Lung (tissue), 12 donors: ENCODE data around the gene CHFR. TPM values are rescaled to one million over a fixed set of nuclear protein-coding genes. Genes with fewer than 3 reads are reported as not detected.
"Not testable (repeated sequence)": the region's sequence is repeated elsewhere in the genome, so short reads cannot be mapped to it uniquely, and the experiment has no call there.

Source experiments
- ATAC-seq: fragments of 200-7000 bp; cut with Tn5 transposase; one replicate; pipeline ENCODE4 v1.9.1; 2020; ENCODE audit warnings: moderate number of reproducible peaks; ENCODE audit not compliant: insufficient read depth, low FRiP score
- DNase-seq, 3 donors: peaks; one replicate each; pipeline ENCODE4 v3.0.0-alpha.2; 2013 to 2017
- H3K27ac ChIP-seq, 2 donors: one replicate each; pipeline ENCODE4 v1.5.1; 2013; ENCODE audit warnings: mild to moderate bottlenecking in 2 of 2, moderate library complexity in 2 of 2, control low read depth in 1 of 2, inconsistent platforms in 1 of 2, low read depth in 1 of 2, low read length in 1 of 2
- H3K27me3 ChIP-seq, 3 donors: one replicate each; pipeline ENCODE4 v1.5.1; 2013; ENCODE audit warnings: low read length in 2 of 3; ENCODE audit not compliant: control insufficient read depth in 3 of 3, insufficient read depth in 3 of 3
- H3K36me3 ChIP-seq, 4 donors: one replicate each; pipeline ENCODE4 v1.5.1; 2013; ENCODE audit warnings: low read length in 4 of 4, mild to moderate bottlenecking in 1 of 4, moderate library complexity in 1 of 4; ENCODE audit not compliant: control insufficient read depth in 4 of 4, insufficient read depth in 4 of 4
- H3K4me1 ChIP-seq, 5 donors: one replicate each; pipeline ENCODE4 v1.5.1; 2013; ENCODE audit warnings: low read length in 5 of 5, mild to moderate bottlenecking in 2 of 5, moderate library complexity in 1 of 5; ENCODE audit not compliant: control insufficient read depth in 5 of 5, insufficient read depth in 5 of 5
- H3K4me3 ChIP-seq: one replicate; pipeline ENCODE4 v1.5.1; 2013; ENCODE audit warnings: mild to moderate bottlenecking, control low read depth, moderate library complexity
- H3K9ac ChIP-seq, 2 donors: one replicate each; pipeline ENCODE4 v1.5.1; 2013; ENCODE audit warnings: low read length in 2 of 2, control low read depth in 1 of 2; ENCODE audit not compliant: insufficient read depth in 1 of 2
- H3K9me3 ChIP-seq, 4 donors: one replicate each; pipeline ENCODE4 v1.5.1; 2013; ENCODE audit warnings: low read length in 3 of 4, mild to moderate bottlenecking in 1 of 4, moderate library complexity in 1 of 4; ENCODE audit not compliant: control insufficient read depth in 4 of 4, insufficient read depth in 3 of 4
- CTCF ChIP-seq: IDR thresholded peaks from 2 replicates; pipeline ENCODE4 v1.5.1; 2012; ENCODE audit warnings: mild to moderate bottlenecking; ENCODE audit errors: control extremely low read depth, extremely low read depth
- WGBS, 2 donors: extraction: QIAGEN DNeasy Blood & Tissue Kit; methylation state at CpG; one replicate each; pipeline ENCODE4 v1.1.7; 2013; 5-methylcytosine and 5-hydroxymethylcytosine counted together
- polyA plus RNA-seq, 2 donors: library from polyadenylated mRNA; stranded (reverse); fragments of 200-250 nt; gene quantifications; one replicate each; pipeline ENCODE4 v1.2.1, GENCODE V29; 2013
- total RNA-seq, 2 donors: library from RNA; depleted of rRNA in 1 of 2; stranded (reverse); fragments of >200 nt in 1 of 2; gene quantifications; one replicate each; pipeline ENCODE4 v1.2.1, GENCODE V29; 2014 to 2021
- donor health status: control.
- donor health status: control.
- donor health status: Bipolar disorder and iron deficiency.
- donor health status: healthy.
- donor health status: DM: yes; HTN: yes; CAD: no.

The CHFR gene
- total and polyA plus RNA-seq, 4 donors, result 35.1 to 59.9 (median 40.3) TPM

GRCh38 chr12:132858718-132859266 is 28.6 kb downstream of the CHFR start:
- H3K27ac ChIP-seq, result no peak overlapping the region
- no peaks in the 10 kb centered on the region for H3K27me3 ChIP-seq
- no peaks in the 10 kb centered on the region for H3K9me3 ChIP-seq
- DNase-seq (no peak), ATAC-seq (no peak)
- no peak overlapping the region for H3K4me3 ChIP-seq
- no peak overlapping the region for H3K9ac ChIP-seq
- no peak for TF ChIP-seq CTCF
- H3K36me3 ChIP-seq, result peaks cover 18 to 47% (median 35%) of the 10 kb centered on the region in 4 donors
- H3K4me1 ChIP-seq, result no peaks in the 10 kb centered on the region
- 91 to 93% methylated on average over 18 of the region's 18 CpGs for WGBS, 2 donors

GRCh38 chr12:132857019-132857418 is 30.4 kb downstream of the CHFR start:
- not testable (repeated sequence) for DNase-seq, H3K27me3 ChIP-seq, H3K4me3 ChIP-seq, ATAC-seq, H3K27ac ChIP-seq, H3K9ac ChIP-seq, H3K9me3 ChIP-seq, H3K4me1 ChIP-seq
- peaks cover 25 to 58% (median 35%) of the 10 kb centered on the region in 4 donors for H3K36me3 ChIP-seq
- WGBS, 2 donors, result 96 to 97% methylated on average over 21 of the region's 21 CpGs

GRCh38 chr12:132856581-132856980 is 30.8 kb downstream of the CHFR start:
- H3K36me3 ChIP-seq, result peaks cover 25 to 57% (median 35%) of the 10 kb centered on the region in 4 donors
- H3K4me1 ChIP-seq, result no peaks in the 10 kb centered on the region
- H3K9ac ChIP-seq, result no peak overlapping the region
- peaks cover 0 to 1% (median 0%) of the 10 kb centered on the region in 4 donors for H3K9me3 ChIP-seq
- H3K27ac ChIP-seq, result no peak overlapping the region
- no peak for TF ChIP-seq CTCF
- no peak overlapping the region for H3K4me3 ChIP-seq
- DNase-seq (no peak), ATAC-seq (no peak)
- H3K27me3 ChIP-seq, result no peaks in the 10 kb centered on the region
- WGBS, 2 donors, result 95 to 98% methylated on average over 17 of the region's 17 CpGs

- ATAC-seq, H3K9me3 ChIP-seq, H3K9ac ChIP-seq, H3K27me3 ChIP-seq, H3K4me3 ChIP-seq, H3K27ac ChIP-seq, H3K4me1 ChIP-seq, DNase-seq: not testable (repeated sequence)
- H3K36me3 ChIP-seq, result peaks cover 25 to 64% (median 32%) of the 10 kb centered on the region in 4 donors
- WGBS, 2 donors, result 94 to 98% methylated on average over 14 of the region's 14 CpGs
Observed at GRCh38 chr12:132855211-132855610, 32.2 kb downstream of the CHFR start.
